ENCODE data around the gene MYL12A. TPM values are rescaled to one million over a fixed set of nuclear protein-coding genes. Genes with fewer than 3 reads are reported as not detected.
A peak's percentile ranks its signal among the peaks of the same experiment; 100 is the strongest.

The MYL12A gene
- total RNA-seq, 1 experiment from 2014 or later = 647 TPM

DNA sequence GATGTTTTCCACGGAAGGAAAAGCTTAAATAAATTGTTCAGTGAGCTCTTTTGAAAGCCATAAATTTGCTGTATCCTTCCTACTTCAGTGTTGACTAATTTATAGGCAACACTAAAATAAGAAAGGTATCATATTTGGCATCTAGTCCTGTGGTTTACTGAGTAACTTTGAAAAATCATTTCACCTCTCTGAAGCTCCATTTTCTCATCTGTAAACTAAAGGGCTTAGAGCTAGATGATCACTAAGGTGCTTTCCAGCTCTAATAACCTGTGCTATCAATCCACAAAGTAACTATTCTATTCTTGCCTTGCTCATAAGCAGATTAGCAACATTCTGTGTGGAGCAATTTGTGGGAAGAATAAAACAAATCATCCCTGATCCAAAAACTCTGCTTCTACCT, 24.2 kb upstream of the MYL12A start:
- no peak for DNase-seq (ENCODE audit: extremely low read depth, low read depth)

DNA sequence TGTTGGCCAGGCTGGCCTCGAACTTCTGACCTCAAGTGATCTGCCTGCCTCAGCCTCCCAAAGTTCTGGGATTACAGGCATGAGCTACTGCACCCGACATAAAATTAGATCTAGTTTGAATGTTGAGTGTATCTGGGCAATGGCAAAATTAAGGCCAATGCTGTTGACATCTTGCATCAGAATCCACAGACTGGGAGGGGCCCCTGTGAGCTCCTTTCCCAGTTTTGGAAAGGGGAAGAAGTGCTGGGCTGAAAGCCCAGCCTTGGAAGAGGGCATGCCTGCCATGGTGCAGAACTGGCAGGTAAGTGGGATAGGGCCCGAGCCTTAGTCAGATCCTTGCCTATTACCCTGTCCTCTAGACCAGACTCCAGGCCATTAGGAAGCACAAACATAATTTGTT, 23.4 kb upstream of the MYL12A start:
- no peak for DNase-seq (ENCODE audit: extremely low read depth, low read depth)

GRCh38 chr18:3225588-3225987, 22.0 kb upstream of the MYL12A start:
- no peak for DNase-seq (ENCODE audit: extremely low read depth, low read depth)

DNA sequence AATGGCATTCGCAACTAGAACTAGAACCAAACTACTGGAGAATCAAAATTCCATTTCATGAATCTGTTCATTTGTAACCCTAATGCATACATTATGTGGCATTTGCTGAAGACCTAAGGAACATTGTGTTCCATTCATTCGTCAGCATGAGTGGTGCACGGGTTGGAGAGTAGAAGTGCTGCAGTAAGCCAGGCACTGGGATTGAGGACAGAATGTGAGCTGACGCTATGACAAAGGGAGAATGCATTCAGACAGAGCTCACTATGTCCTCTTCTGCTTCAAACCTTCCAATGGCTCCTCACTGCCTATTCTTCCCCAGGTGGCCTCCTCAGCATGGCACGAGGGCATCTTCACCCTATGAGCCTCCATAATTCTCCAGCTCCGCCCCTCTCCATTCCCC, 21.6 kb upstream of the MYL12A start:
- no peak for DNase-seq (ENCODE audit: extremely low read depth, low read depth)

- DNase-seq (ENCODE audit: extremely low read depth, low read depth) = peak; percentile 72
Measured at GRCh38 chr18:3230401-3231334, 16.9 kb upstream of the MYL12A start.

DNA sequence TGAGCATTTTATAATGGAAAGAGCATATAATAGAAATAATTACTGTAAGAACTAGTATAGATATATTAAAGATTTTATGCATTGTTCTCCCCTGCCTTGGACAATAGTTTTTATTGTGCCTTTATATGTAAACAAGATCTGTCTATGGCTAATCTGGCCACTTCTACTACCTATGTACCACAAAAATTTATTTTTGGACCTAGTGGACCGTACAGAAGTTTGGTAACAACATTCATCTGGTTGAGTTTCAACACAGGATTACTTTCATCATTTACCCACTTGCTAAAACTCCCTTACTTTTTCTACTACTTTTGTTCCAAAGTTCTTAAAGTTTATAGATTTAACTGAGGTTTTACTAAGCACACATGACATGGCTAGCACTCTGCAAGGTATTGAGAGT, 14.6 kb upstream of the MYL12A start:
- no peak for DNase-seq (ENCODE audit: extremely low read depth, low read depth)

DNA sequence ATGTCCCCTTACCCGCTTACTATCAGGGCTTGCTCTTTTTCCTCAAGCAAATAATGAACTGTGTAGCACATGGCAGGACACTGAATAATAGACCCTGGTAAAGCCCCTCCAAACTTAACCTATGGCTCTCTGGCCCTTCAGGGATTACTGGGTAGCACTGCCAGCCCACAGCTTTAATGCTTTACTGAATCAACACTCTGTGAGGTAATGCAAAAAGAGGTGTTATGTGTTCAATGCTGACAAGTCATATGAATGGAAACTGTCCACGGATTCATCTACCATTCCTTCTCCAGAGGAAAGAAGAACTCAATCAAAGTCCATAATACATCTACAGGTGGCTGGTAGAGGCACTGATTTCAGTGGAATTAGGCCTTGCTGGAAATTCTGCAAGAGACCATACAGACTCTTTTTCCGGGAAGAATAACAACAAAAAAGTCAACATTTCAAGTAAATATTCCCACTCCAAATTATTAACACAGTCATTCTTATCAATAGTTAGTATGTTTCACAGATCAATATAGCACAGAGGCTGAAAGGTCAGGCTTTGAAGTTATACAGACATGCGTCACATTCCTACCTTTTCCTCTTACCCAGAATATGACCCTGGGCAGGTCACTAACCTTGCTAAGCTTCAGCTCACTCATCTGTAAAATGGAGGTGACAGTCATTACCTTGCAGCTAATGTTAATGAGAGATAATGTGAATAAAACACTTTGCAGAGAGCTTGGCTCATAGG, 14.0 kb upstream of the MYL12A start:
- DNase-seq (ENCODE audit: extremely low read depth, low read depth) = no peak

- no peak for DNase-seq (ENCODE audit: extremely low read depth, low read depth)
Measured at GRCh38 chr18:3234457-3234856, 13.1 kb upstream of the MYL12A start.

- no peak for DNase-seq (ENCODE audit: extremely low read depth, low read depth)
Measured at GRCh38 chr18:3235846-3236245, 11.8 kb upstream of the MYL12A start.

DNA sequence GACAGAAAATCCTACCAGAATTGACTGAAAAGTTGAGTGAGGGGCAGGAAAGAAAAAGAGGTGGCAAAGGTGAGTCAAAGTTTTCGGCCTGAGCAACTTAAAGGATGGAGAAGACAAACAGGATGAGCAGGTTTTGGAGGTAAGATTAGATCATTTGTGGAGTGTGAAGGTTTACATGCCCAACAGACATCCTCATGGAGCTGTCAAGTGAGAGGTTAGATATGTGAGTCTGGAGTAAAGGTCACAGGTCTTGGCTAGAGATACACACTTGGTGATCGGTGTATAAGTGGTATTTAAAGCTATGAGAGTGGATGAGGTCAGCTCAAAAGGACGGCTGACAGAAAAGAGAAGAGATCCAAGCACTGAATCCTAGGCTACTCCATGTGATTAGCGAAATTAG, 11.1 kb upstream of the MYL12A start:
- DNase-seq (ENCODE audit: extremely low read depth, low read depth) = no peak

GRCh38 chr18:3238742-3239141, 8.9 kb upstream of the MYL12A start:
- no peak for DNase-seq (ENCODE audit: extremely low read depth, low read depth)

DNA sequence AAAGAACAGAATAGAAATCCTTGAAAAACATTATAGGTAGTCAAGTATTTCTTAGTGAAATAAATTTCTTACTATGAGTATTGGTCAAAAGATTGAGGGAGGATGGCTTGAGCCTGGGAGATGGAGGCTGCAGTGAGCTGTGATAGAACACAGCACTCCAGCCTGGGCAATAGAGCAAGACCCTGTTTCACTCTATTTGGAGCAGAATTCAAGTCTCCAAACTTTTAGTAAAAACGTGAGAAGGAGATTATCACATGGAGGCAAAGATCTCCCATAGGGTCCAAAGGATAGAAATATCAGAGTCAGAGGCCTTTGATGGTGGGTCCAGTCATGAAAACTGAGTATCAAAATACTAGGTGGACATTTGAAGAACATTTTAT, 2.4 kb upstream of the MYL12A start:
- no peak for DNase-seq (ENCODE audit: extremely low read depth, low read depth)

DNA sequence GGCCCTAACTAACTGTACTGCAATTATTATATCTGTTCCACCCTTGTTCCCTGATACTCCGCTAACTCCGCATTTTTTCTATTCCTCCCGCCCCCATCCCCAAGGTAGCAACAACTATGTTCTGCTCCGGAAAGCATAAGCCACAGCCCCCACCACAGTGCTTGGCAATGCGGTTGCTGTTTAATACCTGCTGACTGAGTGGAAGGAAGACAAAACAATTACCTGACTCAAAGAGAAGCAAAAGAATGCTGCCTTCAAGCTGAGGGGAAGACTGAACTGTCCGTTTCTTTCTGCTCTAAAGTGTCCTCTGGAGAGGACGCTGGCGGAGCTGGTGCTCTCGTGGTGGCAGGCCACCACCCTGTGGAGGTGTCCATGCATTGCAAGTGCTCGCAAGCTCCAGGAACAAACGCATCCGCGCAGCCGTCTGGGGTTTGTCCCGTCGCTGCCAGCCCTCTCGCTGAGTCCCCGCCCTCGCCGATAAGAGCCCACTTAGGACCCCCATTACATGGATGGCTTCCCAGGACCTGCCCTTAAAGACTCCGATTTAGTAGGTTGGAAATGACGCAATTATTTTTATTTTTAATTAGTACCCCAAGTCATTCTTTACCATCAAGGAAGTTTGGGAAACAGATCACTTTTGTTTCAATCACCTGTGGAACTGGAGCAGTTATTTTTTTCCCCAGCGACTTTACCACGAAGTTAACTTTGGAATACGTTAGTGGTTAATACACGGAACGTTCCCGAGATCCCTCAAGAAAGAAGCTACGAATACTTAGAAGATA, 1.6 kb upstream of the MYL12A start:
- peak; percentile 79 for DNase-seq (ENCODE audit: extremely low read depth, low read depth)

GRCh38 chr18:3246635-3247239, 864 bp upstream of the MYL12A start:
- DNase-seq (ENCODE audit: extremely low read depth, low read depth) = no peak

DNA sequence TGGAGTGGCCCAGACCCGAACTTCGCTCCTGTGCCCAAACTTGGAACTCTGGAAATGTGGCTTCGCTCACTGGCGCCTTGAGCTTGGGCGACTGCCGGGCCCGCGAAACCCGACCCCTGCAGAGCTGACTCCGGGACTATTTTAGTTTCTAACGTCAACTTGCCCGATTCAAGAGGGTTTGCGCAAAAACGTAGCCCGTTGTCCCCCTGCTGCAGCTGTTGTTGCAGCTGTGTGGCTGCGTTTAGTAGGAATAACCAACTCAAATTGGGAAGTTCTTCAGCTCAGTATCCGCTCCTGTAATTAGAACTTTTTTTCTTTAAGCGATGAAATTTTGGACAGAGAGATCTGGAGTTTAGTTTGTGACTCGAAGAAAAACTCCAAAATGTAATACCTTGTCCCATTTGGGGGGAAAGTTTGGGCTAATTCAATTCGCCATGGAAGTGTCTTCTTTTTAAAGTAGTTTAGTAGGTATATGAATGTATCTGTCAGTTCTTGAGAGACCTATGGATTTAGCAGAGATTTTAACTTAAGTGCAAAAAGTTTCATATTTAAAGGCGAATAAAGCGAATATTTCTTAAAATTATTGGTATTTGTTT, 559 bp downstream of the MYL12A start:
- no peak for DNase-seq (ENCODE audit: extremely low read depth, low read depth)

DNA sequence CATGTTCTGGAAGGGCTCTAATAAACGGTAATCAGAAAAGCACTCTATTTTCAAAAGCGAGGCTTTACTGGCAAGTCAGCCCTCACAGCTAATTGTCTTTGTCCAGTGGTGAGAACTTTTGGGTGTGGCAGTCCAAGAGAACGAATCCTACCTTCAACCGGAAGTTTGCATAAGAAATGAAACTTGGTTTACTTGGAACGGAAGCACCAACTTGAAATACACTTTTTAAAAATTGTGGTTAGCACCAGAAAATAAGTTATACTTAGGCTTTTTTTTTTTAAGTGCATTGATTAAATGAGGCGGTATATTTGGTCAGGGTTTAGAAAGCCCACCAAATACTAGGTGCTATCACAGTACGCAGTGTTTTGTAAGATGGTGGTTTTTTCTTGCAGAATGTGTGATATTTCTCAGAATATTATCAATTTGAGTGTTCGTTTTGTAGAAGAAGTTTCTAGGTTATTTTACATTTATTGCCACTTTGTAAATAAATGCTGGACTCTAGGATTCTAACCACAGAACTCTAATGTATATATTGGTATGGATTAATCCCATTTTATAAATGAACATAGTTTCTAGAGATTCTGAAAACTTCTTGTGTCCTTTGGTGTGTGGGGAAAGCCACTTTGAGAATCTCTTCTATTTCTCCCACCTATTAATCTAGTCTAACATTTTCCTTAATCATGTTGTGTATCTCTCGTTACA, 1.2 kb downstream of the MYL12A start:
- peak; percentile 22 for DNase-seq (ENCODE audit: extremely low read depth, low read depth)

DNA sequence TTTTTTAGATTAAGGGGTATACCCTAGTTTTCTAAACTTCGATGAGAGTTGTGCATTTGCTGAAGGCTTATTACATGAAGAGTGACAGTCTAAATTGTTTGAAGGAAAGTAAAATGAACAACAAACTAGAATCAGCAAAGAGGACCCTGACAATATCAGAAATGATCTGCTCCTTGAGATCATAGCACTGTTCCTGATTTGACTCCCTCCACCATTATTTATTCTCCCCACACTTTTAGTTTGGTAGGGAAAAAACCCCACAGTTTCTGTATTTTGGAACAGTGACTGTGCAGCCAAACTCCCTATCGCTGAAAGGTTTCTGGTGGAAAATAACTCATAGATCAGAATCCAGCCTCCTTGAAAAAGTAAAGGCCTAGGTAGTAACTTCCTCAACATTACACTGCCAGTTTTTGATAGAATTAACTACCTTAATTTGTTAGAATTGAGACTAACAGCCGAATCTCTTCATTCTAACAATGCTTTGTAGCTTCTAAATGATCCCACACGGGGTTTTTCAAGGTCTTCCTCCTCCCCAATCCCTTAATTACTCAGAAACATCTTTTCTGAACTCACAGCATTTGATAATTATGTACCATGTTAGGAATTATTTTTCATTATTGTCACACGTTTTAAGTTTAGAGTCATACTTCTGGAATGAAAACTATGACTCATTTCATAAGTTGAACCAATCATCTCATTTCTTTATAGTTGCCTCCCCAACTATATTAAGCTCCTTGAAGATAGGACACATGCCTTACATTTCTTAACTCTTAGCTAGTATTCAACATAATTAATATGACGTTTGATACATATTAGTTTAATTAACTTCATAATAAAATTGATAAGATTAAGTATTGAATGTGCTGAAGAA, 2.9 kb downstream of the MYL12A start:
- peak; percentile 21 for DNase-seq (ENCODE audit: extremely low read depth, low read depth)

DNA sequence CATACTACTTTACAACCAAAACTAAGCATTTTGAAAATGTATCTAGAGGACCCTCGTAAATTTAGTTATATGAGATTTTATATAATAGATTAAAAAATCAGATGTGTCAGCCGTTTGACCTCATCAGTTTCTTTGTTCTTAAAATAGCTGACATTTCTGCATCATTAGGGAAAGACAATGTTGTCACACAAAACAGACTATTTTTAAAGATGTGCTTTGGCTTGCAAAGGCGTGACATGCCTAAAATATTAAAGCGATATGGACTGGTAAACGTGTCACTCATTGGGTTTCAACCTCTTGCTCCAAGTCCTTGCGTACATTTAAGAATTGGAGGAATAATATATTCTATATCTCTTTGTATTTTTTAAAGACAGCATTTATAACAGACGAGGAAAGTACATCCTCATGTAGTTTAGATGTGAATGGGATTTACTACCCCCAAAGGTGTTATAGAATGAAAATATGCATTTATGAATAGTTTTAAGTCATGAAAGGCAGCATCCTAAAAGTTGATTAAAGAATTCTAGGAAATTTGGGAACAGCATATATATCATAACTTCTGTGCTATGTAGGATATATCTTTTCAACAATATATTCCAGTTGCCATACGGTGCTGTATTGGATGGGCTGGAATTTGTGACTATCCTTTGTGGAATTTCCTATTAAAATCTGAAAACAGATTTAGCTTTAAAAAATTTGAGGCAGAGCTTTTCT, 3.8 kb downstream of the MYL12A start:
- no peak for DNase-seq (ENCODE audit: extremely low read depth, low read depth)

Data from NCI-H460 (cell line).